ENCODE measurements around the gene CD74. TPM values are rescaled to one million over a fixed set of nuclear protein-coding genes. Genes with fewer than 3 reads are reported as not detected.

Gene CD74
- total and polyA plus RNA-seq, 10 of the 15 experiments (the other 5 are each of a cell fraction or from before 2014, with no cell fraction given), result 1,387 to 11,063 (median 3,922) TPM

- TF ChIP-seq HDGF (IDR thresholded peaks at IDR 0.05) (no peak), SIN3A (IDR thresholded peaks at IDR 0.05; ENCODE audit: low read depth, low read length) (no peak), RELB (IDR thresholded peaks at IDR 0.05; ENCODE audit: low read depth) (no peak), USF1 (IDR thresholded peaks at IDR 0.05; ENCODE audit: borderline replicate concordance, extremely low read length, insufficient read depth, low read depth, low read length) (no peak), FOXK2 (IDR thresholded peaks at IDR 0.05) (no peak), ELK1 (IDR thresholded peaks at IDR 0.05; ENCODE audit: low read depth, low read length) (no peak), GATAD2B (conservative IDR thresholded peaks at IDR 0.05; ENCODE audit: low read depth) (0 out of 2 replicates have a peak, but pooled peaks have one; percentile 24), RUNX3 (IDR thresholded peaks at IDR 0.05; ENCODE audit: low read length) (peak; percentile 29; the same call in 1 of the 2 replicates), EED (IDR thresholded peaks at IDR 0.05; ENCODE audit: low read depth) (0 out of 2 replicates have a peak, but pooled peaks have one; percentile 44), CREB1 (IDR thresholded peaks at IDR 0.05; ENCODE audit: low read depth) (no peak), IKZF1 (conservative IDR thresholded peaks at IDR 0.05) (peak; percentile 64), SIX5 (IDR thresholded peaks at IDR 0.05; ENCODE audit: low read depth, low read length, severe bottlenecking) (no peak), YBX1 (IDR thresholded peaks at IDR 0.05) (no peak), BRCA1 (IDR thresholded peaks at IDR 0.05; ENCODE audit: low read depth, low read length) (no peak), WRNIP1 (IDR thresholded peaks at IDR 0.05; ENCODE audit: borderline replicate concordance, low read depth, low read length) (no peak), CBX5 (IDR thresholded peaks at IDR 0.05; ENCODE audit: low read depth) (no peak), ZBTB33 (IDR thresholded peaks at IDR 0.05) (no peak), NFYA (IDR thresholded peaks at IDR 0.05; ENCODE audit: borderline replicate concordance, low read depth, low read length) (no peak), CTCF (IDR thresholded peaks at IDR 0.05 in 2 of 3, conservative IDR thresholded peaks at IDR 0.05 in 1 of 3; ENCODE audit: control insufficient read depth in 2 of 3, extremely low read depth in 1 of 3, insufficient read depth in 1 of 3, low read depth in 3 of 3, low read length in 3 of 3) (peak; percentile 80 to 94 (median 83)), SUPT20H (IDR thresholded peaks at IDR 0.05; ENCODE audit: borderline replicate concordance, control insufficient read depth, low read depth, low read length) (no peak), TCF12 (IDR thresholded peaks at IDR 0.05; ENCODE audit: low read depth, low read length) (no peak), POLR2AphosphoS5 (IDR thresholded peaks at IDR 0.05; ENCODE audit: low read length) (no peak)
These were observed 23.5 kb upstream of the CD74 start (continued) for GRCh38 chr5:150436141-150436680.

Data from GM12878 (cell line).